ENCODE measurements around the gene KNSTRN.

DNA sequence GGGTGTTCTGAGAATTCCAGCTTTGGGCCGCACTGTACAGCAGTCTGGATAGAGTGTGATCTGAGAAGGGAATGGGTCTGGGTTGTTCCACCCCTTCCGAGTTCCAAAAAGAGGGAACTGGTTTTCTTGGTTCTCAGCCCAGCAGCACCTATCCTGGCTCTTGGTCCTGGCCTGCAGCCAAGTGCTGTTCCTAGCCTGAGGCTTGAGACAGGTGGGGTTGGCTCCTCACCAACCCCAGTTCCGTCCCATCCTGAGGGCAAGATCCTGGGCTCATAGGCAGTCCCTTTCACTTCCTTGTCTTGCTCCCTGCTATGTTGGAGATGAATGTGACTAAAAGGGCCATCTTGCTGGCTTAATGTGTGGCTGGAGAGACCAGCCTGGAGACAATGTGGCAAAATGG lies 38.3 kb downstream of the KNSTRN start:
- TF ChIP-seq POLR2A (IDR thresholded peaks at IDR 0.05; ENCODE audit: control extremely low read depth in 1 of 2, low read depth in 2 of 2, low read length in 2 of 2) (0 out of 3 replicates have a peak, but pooled peaks of 1 of the 2 experiments have one; percentile 1), TEAD4 (IDR thresholded peaks at IDR 0.05; ENCODE audit: low read depth, low read length) (no peak), ASH2L (IDR thresholded peaks at IDR 0.05; ENCODE audit: low read length) (no peak), TCF12 (IDR thresholded peaks at IDR 0.05; ENCODE audit: low read depth, low read length) (no peak), SP2 (IDR thresholded peaks at IDR 0.05; ENCODE audit: low read length) (no peak), SUZ12 (IDR thresholded peaks at IDR 0.05; ENCODE audit: low read length) (no peak)
- TF ChIP-seq, protein P1, sequence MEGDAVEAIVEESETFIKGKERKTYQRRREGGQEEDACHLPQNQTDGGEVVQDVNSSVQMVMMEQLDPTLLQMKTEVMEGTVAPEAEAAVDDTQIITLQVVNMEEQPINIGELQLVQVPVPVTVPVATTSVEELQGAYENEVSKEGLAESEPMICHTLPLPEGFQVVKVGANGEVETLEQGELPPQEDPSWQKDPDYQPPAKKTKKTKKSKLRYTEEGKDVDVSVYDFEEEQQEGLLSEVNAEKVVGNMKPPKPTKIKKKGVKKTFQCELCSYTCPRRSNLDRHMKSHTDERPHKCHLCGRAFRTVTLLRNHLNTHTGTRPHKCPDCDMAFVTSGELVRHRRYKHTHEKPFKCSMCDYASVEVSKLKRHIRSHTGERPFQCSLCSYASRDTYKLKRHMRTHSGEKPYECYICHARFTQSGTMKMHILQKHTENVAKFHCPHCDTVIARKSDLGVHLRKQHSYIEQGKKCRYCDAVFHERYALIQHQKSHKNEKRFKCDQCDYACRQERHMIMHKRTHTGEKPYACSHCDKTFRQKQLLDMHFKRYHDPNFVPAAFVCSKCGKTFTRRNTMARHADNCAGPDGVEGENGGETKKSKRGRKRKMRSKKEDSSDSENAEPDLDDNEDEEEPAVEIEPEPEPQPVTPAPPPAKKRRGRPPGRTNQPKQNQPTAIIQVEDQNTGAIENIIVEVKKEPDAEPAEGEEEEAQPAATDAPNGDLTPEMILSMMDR (IDR thresholded peaks at IDR 0.05; ENCODE audit: control extremely low read depth in 1 of 3, insufficient read depth in 1 of 3, low read depth in 1 of 3, low read length in 3 of 3): no peak
- TF ChIP-seq, protein P2, sequence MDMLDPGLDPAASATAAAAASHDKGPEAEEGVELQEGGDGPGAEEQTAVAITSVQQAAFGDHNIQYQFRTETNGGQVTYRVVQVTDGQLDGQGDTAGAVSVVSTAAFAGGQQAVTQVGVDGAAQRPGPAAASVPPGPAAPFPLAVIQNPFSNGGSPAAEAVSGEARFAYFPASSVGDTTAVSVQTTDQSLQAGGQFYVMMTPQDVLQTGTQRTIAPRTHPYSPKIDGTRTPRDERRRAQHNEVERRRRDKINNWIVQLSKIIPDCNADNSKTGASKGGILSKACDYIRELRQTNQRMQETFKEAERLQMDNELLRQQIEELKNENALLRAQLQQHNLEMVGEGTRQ (IDR thresholded peaks at IDR 0.05; ENCODE audit: low read length): no peak

All from H1 (cell line).